ENCODE data around the gene BMP6. TPM values are rescaled to one million over a fixed set of nuclear protein-coding genes. Genes with fewer than 3 reads are reported as not detected.
"Not testable (repeated sequence)": the region's sequence is repeated elsewhere in the genome, so short reads cannot be mapped to it uniquely, and the experiment has no call there.

BMP6 gene
- total and polyA plus RNA-seq, 2 experiments from 2014 or later, result 0.74 TPM; not detected in 1

GRCh38 chr6:7897461-7898192, 171.7 kb downstream of the BMP6 start:
- Histone ChIP-seq H3K36me3 (peaks cover 37% of the 10 kb centered on the region), H3K4me1 (ENCODE audit: low read depth) (peaks cover 3% of the 10 kb centered on the region), H3K9me3 (ENCODE audit: low read depth) (no peaks in the 10 kb centered on the region), H3K27me3 (no peaks in the 10 kb centered on the region), H3K27ac (no peak overlapping the region), H3K4me3 (no peak overlapping the region)
- TF ChIP-seq CTCF (IDR thresholded peaks at IDR 0.05; ENCODE audit: low read depth, low read length), result no peak
- no peak for DNase-seq (ENCODE audit: low read depth in 1 of 2, low spot score in 1 of 2)

GRCh38 chr6:7898193-7898586, 172.3 kb downstream of the BMP6 start:
- not testable (repeated sequence) for H3K27me3 ChIP-seq; H3K9me3 ChIP-seq (ENCODE audit: low read depth); DNase-seq (ENCODE audit: low read depth in 1 of 2, low spot score in 1 of 2); H3K4me3 ChIP-seq; H3K27ac ChIP-seq; H3K4me1 ChIP-seq (ENCODE audit: low read depth)
- H3K36me3 ChIP-seq, result peaks cover 39% of the 10 kb centered on the region

GRCh38 chr6:7899101-7899888, 173.4 kb downstream of the BMP6 start:
- Histone ChIP-seq H3K36me3 (peaks cover 49% of the 10 kb centered on the region), H3K9me3 (ENCODE audit: low read depth) (no peaks in the 10 kb centered on the region), H3K4me1 (ENCODE audit: low read depth) (peaks cover 3% of the 10 kb centered on the region), H3K27me3 (no peaks in the 10 kb centered on the region), H3K4me3 (no peak overlapping the region), H3K27ac (peak overlapping the region; percentile 39)
- DNase-seq (ENCODE audit: low read depth in 1 of 2, low spot score in 1 of 2), result no peak
- TF ChIP-seq CTCF (IDR thresholded peaks at IDR 0.05; ENCODE audit: low read depth, low read length), result no peak

- peak overlapping the region; percentile 39 for H3K27ac ChIP-seq
- H3K4me3 ChIP-seq, result no peak overlapping the region
- H3K4me1 ChIP-seq (ENCODE audit: low read depth), result peaks cover 3% of the 10 kb centered on the region
- H3K36me3 ChIP-seq, result peaks cover 45% of the 10 kb centered on the region
- TF ChIP-seq CTCF (IDR thresholded peaks at IDR 0.05; ENCODE audit: low read depth, low read length), result no peak
- no peaks in the 10 kb centered on the region for H3K9me3 ChIP-seq (ENCODE audit: low read depth)
- DNase-seq (ENCODE audit: low read depth in 1 of 2, low spot score in 1 of 2), result no peak
- no peaks in the 10 kb centered on the region for H3K27me3 ChIP-seq
Measured at GRCh38 chr6:7899889-7900213, 174.0 kb downstream of the BMP6 start.

GRCh38 chr6:7900621-7901020, 174.7 kb downstream of the BMP6 start:
- TF ChIP-seq CTCF (IDR thresholded peaks at IDR 0.05; ENCODE audit: low read depth, low read length), result no peak

GRCh38 chr6:7901056-7901455, 175.2 kb downstream of the BMP6 start:
- peaks cover 36% of the 10 kb centered on the region for H3K36me3 ChIP-seq
- DNase-seq (ENCODE audit: low read depth in 1 of 2, low spot score in 1 of 2), result no peak
- peaks cover 3% of the 10 kb centered on the region for H3K4me1 ChIP-seq (ENCODE audit: low read depth)
- H3K27me3 ChIP-seq, result no peaks in the 10 kb centered on the region
- TF ChIP-seq CTCF (IDR thresholded peaks at IDR 0.05; ENCODE audit: low read depth, low read length), result no peak
- H3K27ac ChIP-seq, result no peak overlapping the region
- no peak overlapping the region for H3K4me3 ChIP-seq
- H3K9me3 ChIP-seq (ENCODE audit: low read depth), result no peaks in the 10 kb centered on the region

More at GRCh38 chr6:7900621-7901020, 174.7 kb downstream of the BMP6 start:
- Histone ChIP-seq H3K4me3 (no peak overlapping the region), H3K36me3 (peaks cover 38% of the 10 kb centered on the region), H3K9me3 (ENCODE audit: low read depth) (no peaks in the 10 kb centered on the region), H3K27me3 (no peaks in the 10 kb centered on the region), H3K27ac (no peak overlapping the region), H3K4me1 (ENCODE audit: low read depth) (peaks cover 3% of the 10 kb centered on the region)
- no peak for DNase-seq (ENCODE audit: low read depth in 1 of 2, low spot score in 1 of 2)
